Kidney epithelial cell (primary cell): ENCODE results near the gene LCE1A. TPM values are rescaled to one million over a fixed set of nuclear protein-coding genes. Genes with fewer than 3 reads are reported as not detected.
A peak's percentile ranks its signal among the peaks of the same experiment; 100 is the strongest.

Source experiments
- DNase-seq: peaks from one replicate; pipeline ENCODE4 v3.0.0-alpha.2; 2010; ENCODE audit warnings: low read depth
- H3K27me3 ChIP-seq: 2 replicates; pipeline ENCODE4 v1.6.0; 2011; ENCODE audit warnings: low read length; ENCODE audit not compliant: control insufficient read depth, insufficient read depth
- H3K36me3 ChIP-seq: 2 replicates; pipeline ENCODE4 v1.5.1; 2011; ENCODE audit warnings: low read length; ENCODE audit not compliant: control insufficient read depth, insufficient read depth
- H3K4me3 ChIP-seq: 2 replicates; pipeline ENCODE4 v1.5.1; 2011; ENCODE audit warnings: low read depth, mild to moderate bottlenecking, control low read depth, low read length
- total RNA-seq: library from RNA; depleted of rRNA; stranded (reverse); fragments of >200 nt; gene quantifications from 2 replicates; pipeline ENCODE4 v1.2.3, GENCODE V29; 2015
- TF ChIP-seq, protein P1 (sequence below): IDR thresholded peaks from 2 replicates; pipeline ENCODE4 v1.5.1; 2011; ENCODE audit warnings: mild to moderate bottlenecking, moderate library complexity, low read length, control low read depth, inconsistent platforms; ENCODE audit not compliant: insufficient read depth, poor library complexity, severe bottlenecking

LCE1A gene
- total RNA-seq, 1 donor from 2014 or later, result not detected

DNA sequence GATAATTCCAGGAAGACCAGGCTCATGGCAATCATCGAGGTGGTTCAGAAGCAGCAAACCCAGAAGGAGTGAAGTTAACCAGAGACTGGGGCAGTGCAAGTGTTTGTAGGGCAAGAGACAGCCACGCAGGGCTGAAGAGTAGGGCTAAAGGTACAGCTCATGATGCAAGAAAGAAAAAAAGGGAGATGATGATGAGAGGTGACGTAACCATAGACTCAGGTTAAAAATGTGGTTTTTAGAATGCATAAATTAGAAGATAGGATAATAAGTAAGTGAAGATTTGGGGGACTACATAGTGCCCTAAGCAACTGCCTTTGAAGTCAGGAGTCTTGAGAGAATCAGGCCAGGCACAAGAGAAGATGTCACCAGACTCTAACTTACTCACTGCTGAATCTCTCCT, 32.9 kb downstream of the LCE1A start:
- no peak for DNase-seq
- TF ChIP-seq, protein P1, sequence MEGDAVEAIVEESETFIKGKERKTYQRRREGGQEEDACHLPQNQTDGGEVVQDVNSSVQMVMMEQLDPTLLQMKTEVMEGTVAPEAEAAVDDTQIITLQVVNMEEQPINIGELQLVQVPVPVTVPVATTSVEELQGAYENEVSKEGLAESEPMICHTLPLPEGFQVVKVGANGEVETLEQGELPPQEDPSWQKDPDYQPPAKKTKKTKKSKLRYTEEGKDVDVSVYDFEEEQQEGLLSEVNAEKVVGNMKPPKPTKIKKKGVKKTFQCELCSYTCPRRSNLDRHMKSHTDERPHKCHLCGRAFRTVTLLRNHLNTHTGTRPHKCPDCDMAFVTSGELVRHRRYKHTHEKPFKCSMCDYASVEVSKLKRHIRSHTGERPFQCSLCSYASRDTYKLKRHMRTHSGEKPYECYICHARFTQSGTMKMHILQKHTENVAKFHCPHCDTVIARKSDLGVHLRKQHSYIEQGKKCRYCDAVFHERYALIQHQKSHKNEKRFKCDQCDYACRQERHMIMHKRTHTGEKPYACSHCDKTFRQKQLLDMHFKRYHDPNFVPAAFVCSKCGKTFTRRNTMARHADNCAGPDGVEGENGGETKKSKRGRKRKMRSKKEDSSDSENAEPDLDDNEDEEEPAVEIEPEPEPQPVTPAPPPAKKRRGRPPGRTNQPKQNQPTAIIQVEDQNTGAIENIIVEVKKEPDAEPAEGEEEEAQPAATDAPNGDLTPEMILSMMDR, result no peak
- Histone ChIP-seq H3K27me3 (no peaks in the 10 kb centered on the region), H3K36me3 (no peaks in the 10 kb centered on the region), H3K4me3 (no peak overlapping the region)

DNA sequence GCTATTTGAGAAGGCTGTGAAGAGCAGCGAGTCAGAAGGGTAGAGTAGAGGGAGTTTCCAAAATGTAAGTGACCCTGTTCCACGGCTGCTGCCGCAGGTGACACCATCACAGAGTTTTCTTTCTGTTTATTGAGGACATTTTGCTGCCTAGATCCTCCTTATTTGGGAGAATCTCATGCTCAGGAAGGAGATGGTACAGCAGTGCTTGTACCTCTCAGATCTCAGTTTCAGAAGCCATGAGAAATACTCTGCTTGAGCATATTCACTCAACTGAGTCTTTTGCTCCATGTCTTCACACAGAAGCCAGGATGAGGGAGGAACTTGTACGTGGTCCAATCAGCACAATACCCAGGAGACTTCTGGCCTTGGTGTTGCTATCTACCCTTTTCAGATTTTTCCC, 34.1 kb downstream of the LCE1A start:
- no peak overlapping the region for H3K4me3 ChIP-seq
- DNase-seq, result no peak
- TF ChIP-seq, protein P1, result no peak

DNA sequence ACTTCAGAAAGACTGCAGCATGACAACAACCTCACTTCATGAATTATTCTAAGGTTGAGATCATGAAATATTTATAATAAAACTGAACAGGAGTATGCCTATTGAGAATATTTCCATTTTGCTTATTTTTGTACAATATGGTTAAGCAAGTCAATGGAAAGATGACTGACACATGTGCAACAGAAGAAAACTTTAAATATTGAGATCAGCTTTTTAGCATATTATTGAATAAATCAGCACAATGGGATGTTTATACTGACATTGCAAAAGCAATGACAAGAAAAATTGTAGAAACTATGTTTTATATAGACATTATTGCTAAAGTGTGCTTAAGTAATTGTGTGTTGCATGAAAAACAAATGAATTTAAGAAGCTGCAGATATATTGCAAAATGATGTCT, 37.2 kb downstream of the LCE1A start:
- Histone ChIP-seq H3K27me3 (no peaks in the 10 kb centered on the region), H3K4me3 (no peak overlapping the region), H3K36me3 (no peaks in the 10 kb centered on the region)
- DNase-seq, result no peak
- TF ChIP-seq, protein P1, result no peak

More for the DNA sequence above, 34.1 kb downstream of the LCE1A start:
- Histone ChIP-seq H3K27me3 (no peaks in the 10 kb centered on the region), H3K36me3 (no peaks in the 10 kb centered on the region)

DNA sequence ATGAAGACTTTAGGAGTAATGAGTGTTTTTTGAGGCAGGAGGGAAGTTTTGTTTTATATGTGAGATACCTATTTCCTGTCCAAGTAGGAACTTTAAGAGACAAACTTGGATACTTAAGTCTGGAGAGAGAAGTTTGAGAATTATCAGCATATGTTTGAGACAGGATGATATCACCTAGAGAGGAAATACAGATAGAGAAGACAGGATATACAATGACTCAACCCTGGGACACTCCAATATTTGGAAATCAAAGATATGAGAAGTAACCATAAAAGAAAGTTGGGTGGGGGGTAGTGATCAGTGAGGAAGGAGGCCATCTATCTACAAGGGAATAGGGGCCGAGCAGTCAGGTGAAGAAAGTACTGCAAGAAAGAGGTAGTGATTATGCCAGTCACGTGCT, 39.0 kb downstream of the LCE1A start:
- Histone ChIP-seq H3K36me3 (no peaks in the 10 kb centered on the region), H3K4me3 (no peak overlapping the region), H3K27me3 (no peaks in the 10 kb centered on the region)
- TF ChIP-seq, protein P1, result no peak
- DNase-seq, result no peak

DNA sequence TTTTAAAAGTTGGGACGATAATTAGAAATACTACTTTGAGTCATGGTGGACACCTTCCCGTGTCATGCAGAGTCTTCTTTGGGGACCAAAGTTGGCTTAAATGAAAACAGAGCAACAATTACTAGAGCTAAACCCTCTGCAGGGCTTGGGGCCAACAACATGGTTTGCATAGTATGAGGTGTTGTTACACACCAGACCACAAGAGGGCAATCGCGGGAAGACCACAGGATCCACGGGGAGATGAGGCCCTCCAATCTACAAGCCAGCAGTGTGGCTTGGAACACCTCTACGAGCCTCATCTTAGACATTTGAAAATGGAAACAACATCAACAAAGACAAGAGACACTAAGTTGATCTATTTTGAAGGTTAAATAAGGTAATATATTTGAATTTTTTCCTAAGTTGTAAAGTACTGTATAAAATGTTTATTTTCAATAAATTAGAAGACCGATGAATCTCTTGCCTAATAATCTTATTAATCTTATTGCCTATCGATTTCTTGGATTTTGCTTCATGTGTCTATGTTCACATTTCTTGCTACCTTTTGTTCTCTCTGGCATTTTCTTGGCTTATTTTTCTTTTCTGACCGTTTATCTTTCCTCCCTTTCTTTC, 42.6 kb downstream of the LCE1A start:
- TF ChIP-seq, protein P1, result peak; percentile 70
- no peak for DNase-seq
- Histone ChIP-seq H3K27me3 (no peaks in the 10 kb centered on the region), H3K4me3 (no peak overlapping the region), H3K36me3 (no peaks in the 10 kb centered on the region)
